Measurements from ENCODE around the gene HMOX1. TPM values are rescaled to one million over a fixed set of nuclear protein-coding genes. Genes with fewer than 3 reads are reported as not detected.

The HMOX1 gene, protein sequence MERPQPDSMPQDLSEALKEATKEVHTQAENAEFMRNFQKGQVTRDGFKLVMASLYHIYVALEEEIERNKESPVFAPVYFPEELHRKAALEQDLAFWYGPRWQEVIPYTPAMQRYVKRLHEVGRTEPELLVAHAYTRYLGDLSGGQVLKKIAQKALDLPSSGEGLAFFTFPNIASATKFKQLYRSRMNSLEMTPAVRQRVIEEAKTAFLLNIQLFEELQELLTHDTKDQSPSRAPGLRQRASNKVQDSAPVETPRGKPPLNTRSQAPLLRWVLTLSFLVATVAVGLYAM
- 1 to 10 TPM; 5.2 to 7.3 TPM for total RNA-seq

- Mint-ChIP-seq H3K27ac (no peak within 1 kb of the TSS), H3K27me3 (peaks cover 51% of the 10 kb centered on the region)
These were observed at the start of gene HMOX1 for GRCh38 chr22:35380537-35381423. Gene HMOX1, plus strand, starts transcription at chr22:35381096. Its CDS starts 78 bp downstream, at chr22:35381174.

GRCh38 chr22:35332278-35332677, 48.6 kb upstream of the HMOX1 start:
- H3K4me1 Mint-ChIP-seq = peaks cover 25% of the 10 kb centered on the region
- H3K27me3 Mint-ChIP-seq = no peaks in the 10 kb centered on the region
- POLR2A ChIA-PET = no interaction called here
- H3K36me3 Mint-ChIP-seq = peaks cover 16% of the 10 kb centered on the region
- DNase-seq (no peak), ATAC-seq (ENCODE audit: low read depth) (no peak)
- no peaks in the 10 kb centered on the region for H3K9me3 Mint-ChIP-seq
- H3K27ac Mint-ChIP-seq = no peak overlapping the region
- no peak overlapping the region for H3K4me3 Mint-ChIP-seq

More at GRCh38 chr22:35380537-35381423, at the start of gene HMOX1:
- ATAC-seq (ENCODE audit: low read depth) (peak; percentile 86), DNase-seq (peak; percentile 73)
- no peaks in the 10 kb centered on the region for H3K36me3 Mint-ChIP-seq
- peak within 1 kb of the TSS; percentile 52 for H3K4me3 Mint-ChIP-seq
- POLR2A ChIA-PET = interaction anchor here (0.6 kb wide), 1 partner anchor 28 kb away, joined by 3 read pairs; no protein-coding TSS in a partner anchor
- H3K9me3 Mint-ChIP-seq = no peaks in the 10 kb centered on the region
- H3K4me1 Mint-ChIP-seq = peaks cover 14% of the 10 kb centered on the region

DNA sequence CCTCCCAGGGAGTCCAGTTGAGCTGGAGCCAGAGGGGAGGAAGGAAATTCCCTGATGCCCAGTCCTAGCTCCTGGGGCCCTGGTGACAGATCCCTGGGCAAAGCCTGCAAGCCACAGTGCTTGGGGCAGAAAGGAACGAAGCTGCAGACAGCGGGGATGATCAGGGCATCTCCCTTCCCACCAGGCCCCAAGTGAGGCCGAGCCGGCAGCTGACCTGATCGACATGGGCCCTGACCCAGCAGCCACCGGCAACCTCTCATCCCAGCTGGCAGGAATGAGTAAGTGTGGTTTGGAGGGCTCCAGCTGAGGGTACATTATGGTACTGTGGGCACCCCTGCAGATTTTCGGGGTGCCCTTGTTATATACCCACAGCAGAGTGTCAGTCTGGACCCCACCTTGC, 47.7 kb upstream of the HMOX1 start:
- Mint-ChIP-seq H3K36me3 (peaks cover 11% of the 10 kb centered on the region), H3K27ac (no peak overlapping the region), H3K4me1 (peaks cover 25% of the 10 kb centered on the region), H3K4me3 (no peak overlapping the region), H3K9me3 (no peaks in the 10 kb centered on the region), H3K27me3 (no peaks in the 10 kb centered on the region)
- no peak for ATAC-seq (ENCODE audit: low read depth)
- DNase-seq = no peak
- POLR2A ChIA-PET = no interaction called here

- H3K9me3 Mint-ChIP-seq = no peaks in the 10 kb centered on the region
- no peaks in the 10 kb centered on the region for H3K27me3 Mint-ChIP-seq
- H3K4me1 Mint-ChIP-seq = peaks cover 25% of the 10 kb centered on the region
- no peak for DNase-seq
- ATAC-seq (ENCODE audit: low read depth) = no peak
- H3K36me3 Mint-ChIP-seq = peaks cover 11% of the 10 kb centered on the region
- no peak overlapping the region for H3K27ac Mint-ChIP-seq
- no peak overlapping the region for H3K4me3 Mint-ChIP-seq
- POLR2A ChIA-PET = no interaction called here
These were observed 46.9 kb upstream of the HMOX1 start for GRCh38 chr22:35334004-35334403.

DNA sequence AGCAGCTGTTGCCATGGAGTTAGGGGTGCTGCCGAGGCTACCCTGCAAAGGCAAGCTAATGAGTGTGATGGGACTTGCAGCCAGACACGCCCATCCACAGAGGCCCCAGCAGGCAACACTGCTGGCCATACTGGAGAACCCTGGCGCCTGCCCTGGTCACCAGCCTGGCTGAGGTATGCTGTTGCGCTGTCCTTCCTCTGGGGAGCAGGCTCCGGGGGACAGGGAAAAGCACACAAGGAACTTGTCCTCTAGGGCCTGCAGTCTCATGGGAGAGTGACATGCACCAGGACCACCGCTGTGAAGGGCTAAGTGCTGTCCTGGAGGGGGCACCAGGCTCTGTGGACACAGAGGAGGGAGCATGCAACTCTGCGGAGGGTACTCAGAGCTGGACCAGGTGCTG, 45.4 kb upstream of the HMOX1 start:
- no peaks in the 10 kb centered on the region for H3K27me3 Mint-ChIP-seq
- H3K36me3 Mint-ChIP-seq = peaks cover 7% of the 10 kb centered on the region
- ATAC-seq (ENCODE audit: low read depth) (no peak), DNase-seq (no peak)
- H3K9me3 Mint-ChIP-seq = no peaks in the 10 kb centered on the region
- peaks cover 16% of the 10 kb centered on the region for H3K4me1 Mint-ChIP-seq
- POLR2A ChIA-PET = no interaction called here
- peak overlapping the region; percentile 47 for H3K27ac Mint-ChIP-seq
- peak overlapping the region; percentile 30 for H3K4me3 Mint-ChIP-seq

DNA sequence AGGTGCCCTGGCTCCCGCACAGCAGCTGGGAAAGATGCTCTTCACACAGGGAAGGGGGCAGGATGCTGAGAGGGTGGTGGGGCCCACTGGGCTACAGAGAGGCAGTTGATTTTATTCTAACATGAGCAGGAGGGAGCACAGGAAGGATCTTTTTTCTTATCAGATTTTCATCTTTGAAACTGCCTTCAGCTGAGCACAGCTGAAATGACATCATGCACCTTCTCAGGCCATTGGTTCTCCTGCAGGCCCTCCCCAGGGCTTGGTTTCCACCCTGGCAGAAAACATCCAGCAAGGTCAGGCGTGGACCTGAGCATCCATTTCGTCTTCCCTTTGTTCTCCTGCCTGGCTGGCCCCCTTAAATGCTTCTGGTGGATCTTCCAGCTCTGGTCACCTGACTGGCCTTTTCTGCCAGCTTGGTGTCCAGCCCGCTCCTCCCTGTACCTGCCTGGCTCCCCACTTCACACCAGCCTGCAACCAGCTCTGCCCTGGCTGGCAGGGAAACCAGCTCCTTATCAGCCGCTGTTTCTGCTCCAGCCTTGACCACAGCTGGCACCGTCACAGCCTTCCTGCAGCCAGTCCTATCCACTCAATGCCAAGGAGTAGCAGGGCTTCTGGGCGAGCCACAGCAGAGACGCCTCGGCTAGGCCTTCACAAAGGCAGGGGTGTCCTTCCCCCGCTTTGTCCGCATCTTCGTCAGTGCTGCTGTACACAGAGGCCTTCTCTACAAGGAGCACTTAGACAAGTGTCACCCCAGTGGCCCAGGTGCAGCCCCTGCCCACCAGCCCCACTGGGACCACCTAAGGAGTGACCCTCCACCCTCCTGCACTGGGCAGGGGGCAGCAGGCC, 44.7 kb upstream of the HMOX1 start:
- DNase-seq (no peak), ATAC-seq (ENCODE audit: low read depth) (peak; percentile 60)
- Mint-ChIP-seq H3K4me1 (peaks cover 13% of the 10 kb centered on the region), H3K27me3 (no peaks in the 10 kb centered on the region), H3K4me3 (peak overlapping the region; percentile 30), H3K9me3 (no peaks in the 10 kb centered on the region), H3K27ac (peak overlapping the region; percentile 47), H3K36me3 (peaks cover 4% of the 10 kb centered on the region)
- POLR2A ChIA-PET = no interaction called here

DNA sequence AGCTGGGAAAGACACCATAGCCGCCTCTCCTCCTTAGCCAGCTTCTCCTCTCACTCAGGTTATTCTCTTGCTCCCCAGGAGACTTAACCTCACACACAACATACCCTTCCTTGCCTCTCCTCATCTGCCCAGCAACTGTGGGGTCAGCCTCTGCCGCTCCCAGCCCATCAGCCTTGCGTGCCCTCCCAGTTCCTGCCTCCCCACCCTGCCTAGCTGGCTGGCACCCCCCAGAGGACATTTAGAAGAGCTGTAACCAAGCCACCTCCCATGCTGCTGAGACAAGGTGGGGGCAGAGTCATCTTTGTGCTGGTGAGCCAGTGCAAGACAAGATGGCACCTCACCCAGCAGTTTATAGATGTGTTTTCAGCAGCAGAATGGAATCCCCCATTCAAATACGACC, 43.0 kb upstream of the HMOX1 start:
- Mint-ChIP-seq H3K27ac (no peak overlapping the region), H3K4me3 (no peak overlapping the region), H3K9me3 (no peaks in the 10 kb centered on the region), H3K36me3 (peaks cover 2% of the 10 kb centered on the region), H3K27me3 (no peaks in the 10 kb centered on the region), H3K4me1 (peaks cover 13% of the 10 kb centered on the region)
- POLR2A ChIA-PET = no interaction called here
- no peak for DNase-seq
- ATAC-seq (ENCODE audit: low read depth) = no peak

GRCh38 chr22:35341090-35341874, 39.6 kb upstream of the HMOX1 start:
- Mint-ChIP-seq H3K27ac (no peak overlapping the region), H3K4me3 (no peak overlapping the region), H3K27me3 (no peaks in the 10 kb centered on the region), H3K36me3 (peaks cover 2% of the 10 kb centered on the region), H3K4me1 (peaks cover under 1% of the 10 kb centered on the region), H3K9me3 (no peaks in the 10 kb centered on the region)
- POLR2A ChIA-PET = interaction anchor here (0.7 kb wide), 1 partner anchor 84 kb away, joined by 3 read pairs; the partner anchor contains the start of gene HMGXB4
- ATAC-seq (ENCODE audit: low read depth) = no peak
- no peak for DNase-seq

DNA sequence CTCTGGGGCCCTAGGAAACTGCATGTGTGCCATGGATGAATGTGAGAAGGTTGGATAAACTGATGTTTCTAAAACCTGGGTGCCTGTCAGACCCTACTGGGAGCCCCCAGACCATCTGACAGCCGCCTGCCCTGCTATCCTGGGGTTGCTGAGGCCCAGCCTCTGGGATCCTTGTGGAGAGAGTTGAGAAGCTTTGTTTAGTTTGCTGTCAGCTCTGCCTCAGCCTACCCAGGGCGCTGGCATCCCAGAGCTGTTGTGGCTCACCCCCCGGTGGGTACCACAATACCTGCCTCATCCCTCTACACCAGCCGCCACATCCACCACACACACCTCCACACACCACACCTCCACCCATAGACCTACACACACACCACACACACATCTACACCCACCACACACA, 38.5 kb upstream of the HMOX1 start:
- Mint-ChIP-seq H3K27me3 (no peaks in the 10 kb centered on the region), H3K4me1 (no peaks in the 10 kb centered on the region), H3K9me3 (no peaks in the 10 kb centered on the region), H3K27ac (no peak overlapping the region), H3K4me3 (no peak overlapping the region), H3K36me3 (peaks cover 2% of the 10 kb centered on the region)
- POLR2A ChIA-PET = no interaction called here
- ATAC-seq (ENCODE audit: low read depth) = peak; percentile 19
- no peak for DNase-seq

DNA sequence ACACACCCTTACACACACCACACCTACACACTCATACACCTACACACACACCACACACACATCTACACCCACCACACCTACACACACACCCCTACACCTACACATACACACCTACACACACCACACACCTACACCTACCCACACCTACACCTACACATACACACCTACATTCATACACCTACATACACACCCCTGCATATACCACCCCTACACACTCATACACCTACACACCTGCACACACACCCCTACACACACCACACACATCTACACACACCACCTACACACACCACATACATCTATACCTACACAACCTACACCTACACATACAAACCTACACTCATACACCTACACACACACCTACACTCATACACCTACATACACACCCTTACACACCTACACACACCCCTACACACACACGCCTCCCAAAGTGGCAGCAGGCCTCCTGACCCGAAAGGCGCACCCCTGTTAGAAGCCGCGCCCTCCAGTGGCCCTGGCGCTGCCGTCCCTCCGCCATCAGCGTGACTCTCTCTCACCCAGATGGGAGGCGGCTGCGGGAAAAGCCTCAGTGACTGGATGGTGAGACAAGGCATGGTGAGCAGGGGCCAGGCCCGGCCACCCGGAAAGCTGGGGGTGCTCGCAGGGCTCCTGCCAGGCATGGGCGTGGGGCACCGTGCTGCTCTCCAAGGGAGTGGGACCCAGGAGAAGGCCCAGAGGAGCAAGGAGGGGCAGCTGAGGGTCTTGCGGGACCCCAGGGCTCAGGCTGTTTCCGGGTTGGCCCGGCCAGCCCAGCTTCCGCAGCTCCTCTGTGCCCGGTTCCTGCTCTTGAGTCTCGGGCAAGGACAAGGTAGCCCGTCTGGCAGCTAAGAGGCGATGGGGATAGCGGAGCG, 37.0 kb upstream of the HMOX1 start:
- peaks cover 2% of the 10 kb centered on the region for H3K36me3 Mint-ChIP-seq
- no peak for DNase-seq
- no peak for ATAC-seq (ENCODE audit: low read depth)
- no peaks in the 10 kb centered on the region for H3K4me1 Mint-ChIP-seq
- no peak overlapping the region for H3K4me3 Mint-ChIP-seq
- no peaks in the 10 kb centered on the region for H3K27me3 Mint-ChIP-seq
- no peaks in the 10 kb centered on the region for H3K9me3 Mint-ChIP-seq
- POLR2A ChIA-PET = no interaction called here
- H3K27ac Mint-ChIP-seq = no peak overlapping the region

DNA sequence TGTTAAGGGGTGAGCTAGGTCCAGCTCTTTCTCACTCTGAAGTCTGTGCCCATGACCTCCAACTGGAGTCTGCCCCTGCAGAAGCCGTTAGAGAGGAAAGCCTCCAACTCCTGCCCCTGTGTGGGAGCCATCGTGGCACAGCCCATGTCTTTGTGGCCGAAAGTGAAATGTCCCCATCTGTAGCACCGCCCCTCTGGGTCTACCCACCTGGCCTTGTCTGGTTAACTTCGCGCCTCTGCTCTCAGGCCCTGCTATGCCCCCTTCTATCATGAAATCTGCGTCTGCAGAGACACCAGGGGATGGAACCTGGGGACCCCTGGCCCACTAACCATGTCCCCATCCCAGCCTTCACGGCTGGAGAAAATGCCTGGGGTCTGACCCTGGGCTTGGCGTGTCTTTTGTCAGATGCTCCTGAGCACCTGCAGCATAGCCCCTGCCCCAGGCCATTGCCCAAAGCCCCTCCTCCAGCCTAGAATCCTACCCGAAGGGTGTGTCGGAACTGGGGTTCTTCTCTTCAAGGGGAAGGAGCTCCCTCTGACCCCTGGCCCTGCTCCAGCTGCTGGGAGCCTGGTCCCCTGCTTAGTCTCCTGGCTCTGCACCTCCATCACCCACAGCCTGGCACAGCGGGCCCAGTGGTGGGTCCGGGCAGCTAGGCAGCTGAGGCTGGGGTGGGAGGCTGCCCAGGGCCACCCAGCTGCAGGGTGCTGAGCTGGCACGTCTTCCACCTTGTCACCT, 35.8 kb upstream of the HMOX1 start:
- no peak overlapping the region for H3K27ac Mint-ChIP-seq
- DNase-seq (no peak), ATAC-seq (ENCODE audit: low read depth) (no peak)
- POLR2A ChIA-PET = no interaction called here
- no peaks in the 10 kb centered on the region for H3K9me3 Mint-ChIP-seq
- no peak overlapping the region for H3K4me3 Mint-ChIP-seq
- H3K36me3 Mint-ChIP-seq = peaks cover 1% of the 10 kb centered on the region
- H3K27me3 Mint-ChIP-seq = no peaks in the 10 kb centered on the region
- no peaks in the 10 kb centered on the region for H3K4me1 Mint-ChIP-seq

Measured in activated naive CD8-positive, alpha-beta T cell treated with anti-CD3 and anti-CD28 coated beads, Interleukin-2, amount 10 ng/mL, durations not matched to agents 7 days and 5 days (primary cell).